AG04449 (cell line): ENCODE results near the gene RBM3.

ENCODE experiments used
- CTCF ChIA-PET: fragments of 350-600 bp; formaldehyde crosslinking; extraction: SDS; loops from one replicate; lab custom pipeline; 2021; ENCODE audit warnings: antibody characterized with exemption; lab: Yijun Ruan, JAX
- POLR2A ChIA-PET: fragments of 400-600, 350-600 bp; formaldehyde crosslinking; extraction: SDS; loops from one replicate; lab custom pipeline; 2020; ENCODE audit warnings: antibody characterized with exemption, inconsistent platforms; lab: Yijun Ruan, JAX
- DNase-seq: peaks from one replicate; pipeline ENCODE4 v3.0.0-alpha.2; 2010; ENCODE audit warnings: low read depth, low spot score
- H3K4me3 ChIP-seq: 2 replicates; pipeline ENCODE4 v1.5.1; 2011; ENCODE audit warnings: low read depth, mild to moderate bottlenecking, control low read depth, low read length
- TF ChIP-seq, protein P1 (sequence below): IDR thresholded peaks from one replicate; pipeline ENCODE4 v1.5.1; 2011; ENCODE audit warnings: mild to moderate bottlenecking, moderate library complexity, low read length, control low read depth, inconsistent platforms; ENCODE audit not compliant: insufficient read depth; ENCODE audit errors: missing control alignments

The RBM3 gene

DNA sequence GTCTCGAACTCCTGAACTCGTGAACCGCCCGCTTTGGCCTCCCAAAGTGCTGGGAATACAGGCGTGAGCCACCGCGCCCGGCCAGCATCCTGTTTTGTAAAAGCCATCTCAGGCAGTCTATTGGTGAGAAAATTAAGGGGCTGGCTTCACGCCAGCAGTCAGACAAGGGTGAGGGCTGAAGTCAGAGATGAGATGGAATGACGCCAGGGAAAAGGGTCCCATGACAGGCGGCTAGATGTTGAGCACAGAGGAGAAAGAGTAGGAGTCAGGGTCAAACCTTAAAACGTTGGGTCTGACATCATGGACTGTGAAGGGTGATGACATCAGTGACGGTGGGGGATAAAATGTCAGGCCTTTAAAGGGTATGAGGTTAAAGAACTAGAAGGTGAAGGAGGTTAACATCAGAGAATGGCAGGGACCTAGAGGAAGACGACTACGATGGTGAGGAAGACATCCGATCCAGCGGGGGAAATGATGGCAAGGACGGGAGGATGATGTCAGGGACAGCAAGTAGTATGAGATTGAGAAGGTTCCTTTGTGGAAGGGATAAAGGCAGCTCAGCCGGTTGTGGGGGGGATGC is 504 bp upstream of the RBM3 start:
- POLR2A ChIA-PET, result interaction anchor here (1.0 to 1.6 kb wide), 3 partner anchors 16 to 24 kb away, joined by 4 to 6 read pairs (median 5); no protein-coding TSS in a partner anchor
- CTCF ChIA-PET, result interaction anchor here (1.1 kb wide), 1 partner anchor 20 kb away, joined by 4 read pairs; no protein-coding TSS in a partner anchor
- peak overlapping the region; percentile 61 for H3K4me3 ChIP-seq
- no peak for DNase-seq
- TF ChIP-seq, protein P1, sequence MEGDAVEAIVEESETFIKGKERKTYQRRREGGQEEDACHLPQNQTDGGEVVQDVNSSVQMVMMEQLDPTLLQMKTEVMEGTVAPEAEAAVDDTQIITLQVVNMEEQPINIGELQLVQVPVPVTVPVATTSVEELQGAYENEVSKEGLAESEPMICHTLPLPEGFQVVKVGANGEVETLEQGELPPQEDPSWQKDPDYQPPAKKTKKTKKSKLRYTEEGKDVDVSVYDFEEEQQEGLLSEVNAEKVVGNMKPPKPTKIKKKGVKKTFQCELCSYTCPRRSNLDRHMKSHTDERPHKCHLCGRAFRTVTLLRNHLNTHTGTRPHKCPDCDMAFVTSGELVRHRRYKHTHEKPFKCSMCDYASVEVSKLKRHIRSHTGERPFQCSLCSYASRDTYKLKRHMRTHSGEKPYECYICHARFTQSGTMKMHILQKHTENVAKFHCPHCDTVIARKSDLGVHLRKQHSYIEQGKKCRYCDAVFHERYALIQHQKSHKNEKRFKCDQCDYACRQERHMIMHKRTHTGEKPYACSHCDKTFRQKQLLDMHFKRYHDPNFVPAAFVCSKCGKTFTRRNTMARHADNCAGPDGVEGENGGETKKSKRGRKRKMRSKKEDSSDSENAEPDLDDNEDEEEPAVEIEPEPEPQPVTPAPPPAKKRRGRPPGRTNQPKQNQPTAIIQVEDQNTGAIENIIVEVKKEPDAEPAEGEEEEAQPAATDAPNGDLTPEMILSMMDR, result no peak

DNA sequence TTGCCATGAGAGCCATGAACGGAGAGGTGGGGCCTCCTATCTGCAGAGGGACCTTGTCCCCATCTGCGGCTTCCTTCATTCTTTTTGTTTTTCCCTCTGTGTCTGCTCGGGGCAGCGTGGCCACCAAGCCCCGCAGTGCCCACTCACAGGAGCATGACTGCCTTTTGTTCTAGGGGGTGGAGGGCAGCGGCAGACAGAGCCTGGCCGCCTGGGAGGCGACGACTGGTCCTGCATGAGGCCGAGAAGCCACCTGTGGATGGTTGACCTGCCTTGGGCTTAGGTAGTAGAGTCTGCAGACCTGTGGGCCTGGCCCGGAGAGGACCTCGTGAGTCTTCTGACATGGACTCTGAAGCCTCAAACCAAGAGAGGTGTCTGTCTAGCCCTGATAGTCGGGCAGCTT is 1.4 kb downstream of the RBM3 start:
- no peak for DNase-seq
- ChIA-PET POLR2A (no interaction called here), CTCF (no interaction called here)
- TF ChIP-seq, protein P1, result no peak
- H3K4me3 ChIP-seq, result peak overlapping the region; percentile 63

DNA sequence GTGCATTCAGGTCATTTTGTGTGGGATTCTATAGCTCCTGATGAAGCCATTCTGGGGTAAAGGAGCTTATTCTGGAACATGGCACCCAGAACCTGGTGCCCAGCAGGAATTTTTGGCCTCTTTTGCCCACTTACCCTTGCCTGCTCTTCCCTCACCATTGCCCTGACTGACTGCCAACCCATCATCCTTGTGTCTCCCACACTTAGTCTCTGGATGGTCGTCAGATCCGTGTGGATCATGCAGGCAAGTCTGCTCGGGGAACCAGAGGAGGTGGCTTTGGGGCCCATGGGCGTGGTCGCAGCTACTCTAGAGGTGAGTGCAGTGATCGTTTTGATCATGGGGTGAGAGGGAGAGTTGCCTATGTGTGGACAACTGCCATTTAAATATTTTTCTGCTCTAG is 1.8 kb downstream of the RBM3 start:
- no peak for DNase-seq
- TF ChIP-seq, protein P1, result no peak
- POLR2A ChIA-PET, result no interaction called here
- CTCF ChIA-PET, result no interaction called here
- peak overlapping the region; percentile 63 for H3K4me3 ChIP-seq

DNA sequence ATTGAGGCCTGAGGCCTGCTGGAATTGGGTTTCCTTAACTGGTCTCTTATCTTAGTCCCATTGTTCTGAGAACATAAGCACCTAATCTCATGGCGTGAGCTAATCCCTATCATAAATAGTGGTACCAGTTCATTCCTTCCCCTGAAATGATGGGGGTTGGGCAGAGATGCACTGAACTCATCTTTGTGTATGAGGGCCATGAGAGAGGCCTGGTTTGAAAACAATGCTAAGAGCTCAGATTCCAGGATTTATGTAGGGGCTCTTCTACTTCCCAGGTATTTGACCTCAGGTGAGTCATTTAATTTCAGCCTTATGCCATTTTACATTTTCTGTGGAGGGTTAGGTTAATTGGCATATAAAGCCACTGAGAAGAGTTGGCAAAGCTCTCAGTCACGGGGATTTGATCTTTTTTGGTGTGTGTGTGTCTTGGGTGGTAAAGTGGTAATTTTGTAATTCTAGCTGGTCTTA is 4.4 kb downstream of the RBM3 start:
- DNase-seq, result no peak
- H3K4me3 ChIP-seq, result no peak overlapping the region
- TF ChIP-seq, protein P1, result no peak
- ChIA-PET POLR2A (no interaction called here), CTCF (no interaction called here)

DNA sequence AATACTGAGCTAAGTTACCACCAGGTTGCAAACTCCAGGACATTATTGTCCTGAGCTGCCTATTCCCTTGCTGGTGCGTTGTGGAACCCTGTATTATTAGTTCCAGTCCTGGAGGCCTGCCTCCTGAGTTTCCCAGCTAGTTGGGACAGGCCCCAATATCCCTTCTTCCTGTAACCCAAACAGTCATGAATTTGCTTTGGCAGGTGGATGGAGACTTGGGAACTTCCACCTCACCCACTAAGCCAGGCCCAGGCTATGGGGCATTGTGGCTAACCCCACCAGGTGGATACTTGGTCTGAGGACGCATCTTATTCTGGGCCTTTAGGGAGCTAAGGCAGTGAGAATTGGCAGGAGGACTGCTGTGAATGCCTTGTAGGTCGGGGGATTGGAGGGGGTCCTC is 5.0 kb downstream of the RBM3 start:
- H3K4me3 ChIP-seq, result no peak overlapping the region
- POLR2A ChIA-PET, result no interaction called here
- TF ChIP-seq, protein P1, result no peak
- CTCF ChIA-PET, result no interaction called here
- no peak for DNase-seq

DNA sequence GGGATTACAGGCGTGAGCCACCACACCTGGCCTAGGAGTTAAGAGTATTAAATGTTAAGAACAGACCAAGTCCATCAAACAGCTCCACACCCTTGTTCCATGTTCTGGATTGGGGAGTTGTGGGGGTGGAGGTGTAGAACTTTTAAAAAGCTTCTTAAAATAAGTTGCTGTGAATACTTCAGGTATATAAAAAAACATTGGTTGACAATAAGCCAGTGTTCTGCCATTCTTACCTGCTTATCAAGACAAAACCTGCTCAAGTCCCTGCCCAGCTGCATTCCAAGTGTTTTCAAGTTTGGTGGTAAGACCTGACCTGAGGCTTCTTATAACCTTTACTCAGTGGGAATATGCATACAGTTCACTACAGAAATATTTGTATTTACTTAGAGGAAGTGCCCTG is 6.4 kb downstream of the RBM3 start:
- ChIA-PET CTCF (no interaction called here), POLR2A (no interaction called here)
- TF ChIP-seq, protein P1, result no peak
- DNase-seq, result no peak
- no peak overlapping the region for H3K4me3 ChIP-seq
